Activated gamma-delta T cell (primary cell): ENCODE measurements around the gene LNX2.

Source experiments
- DNase-seq: peaks from one replicate; lab custom pipeline; 2025; lab: John Stamatoyannopoulos, UW

LNX2 gene

DNA sequence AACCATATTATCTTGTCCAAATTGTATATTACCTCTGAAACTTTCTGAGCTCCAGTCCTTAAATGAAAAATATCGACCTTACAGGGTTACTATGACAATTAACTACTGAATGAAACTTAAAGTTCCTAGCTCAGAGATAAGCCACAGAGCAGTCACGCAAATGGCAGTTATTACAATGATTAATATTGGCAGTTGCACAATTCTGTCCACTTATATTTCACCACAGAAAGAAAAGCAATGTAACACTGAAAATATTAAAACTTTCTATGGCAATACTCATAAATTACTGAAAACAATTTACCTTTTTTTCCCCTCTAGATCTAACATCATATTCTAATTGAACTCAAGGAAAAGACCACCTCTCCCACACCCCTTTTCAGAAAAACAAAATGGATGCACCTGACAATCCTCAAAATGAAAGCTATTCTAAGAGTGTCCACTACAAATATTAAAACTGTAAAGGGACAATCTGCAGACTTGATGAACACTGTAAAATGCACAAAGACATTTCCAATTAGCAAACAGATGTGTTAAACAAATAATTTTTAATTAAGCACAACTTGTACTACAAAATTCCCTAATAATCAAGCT lies 14.6 kb downstream of the LNX2 start:
- DNase-seq = no peak

GRCh38 chr13:27605099-27605498 lies 15.2 kb downstream of the LNX2 start:
- DNase-seq = no peak

- DNase-seq = no peak
Measured at GRCh38 chr13:27601803-27602202, 18.5 kb downstream of the LNX2 start.

- DNase-seq = no peak
Measured at GRCh38 chr13:27601208-27601607, 19.1 kb downstream of the LNX2 start.

DNA sequence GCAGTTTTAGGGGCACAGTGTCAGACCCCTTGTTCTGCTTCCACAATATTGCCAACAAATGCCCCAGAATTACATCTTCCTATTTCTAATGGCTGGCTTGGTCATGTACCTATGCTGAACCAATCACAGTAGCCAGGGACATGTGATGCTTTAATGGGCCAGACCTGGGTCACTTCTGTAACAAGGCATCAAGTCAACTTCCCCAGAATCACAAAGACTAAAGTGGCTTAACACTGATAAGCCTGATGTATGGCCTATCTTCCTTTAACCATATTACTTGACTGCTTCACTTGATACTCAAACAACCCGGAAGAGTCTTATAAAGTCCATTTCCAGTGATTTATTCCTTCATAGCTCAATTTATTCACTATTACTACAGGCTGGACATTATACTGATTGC lies 19.6 kb downstream of the LNX2 start:
- DNase-seq = no peak

- no peak for DNase-seq
Measured at GRCh38 chr13:27599845-27600553, 20.3 kb downstream of the LNX2 start.

- DNase-seq = no peak
Measured at GRCh38 chr13:27599096-27599495, 21.2 kb downstream of the LNX2 start.

GRCh38 chr13:27595055-27595811 lies 25.1 kb downstream of the LNX2 start:
- no peak for DNase-seq

DNA sequence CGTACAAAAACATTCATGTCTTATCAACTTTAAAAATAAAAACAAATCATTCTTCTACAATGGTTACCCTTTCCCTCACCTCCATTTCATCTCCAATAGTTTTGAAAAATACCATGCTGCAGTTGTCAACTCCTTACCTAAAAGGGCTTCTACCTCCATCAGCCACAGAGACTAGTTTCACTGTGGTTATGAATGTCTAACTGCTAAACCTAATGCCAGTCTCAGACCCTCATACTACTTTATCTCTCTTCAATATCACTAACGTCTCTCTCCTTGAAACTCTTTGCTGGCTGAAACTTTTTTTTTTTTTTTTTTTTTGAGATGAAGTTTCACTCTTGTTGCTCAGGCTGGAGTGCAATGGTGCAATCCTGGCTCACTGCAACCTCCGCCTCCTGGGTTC lies 27.1 kb downstream of the LNX2 start:
- no peak for DNase-seq

GRCh38 chr13:27592865-27593264 lies 27.5 kb downstream of the LNX2 start:
- DNase-seq = no peak

- no peak for DNase-seq
Measured at GRCh38 chr13:27588405-27588804, 31.9 kb downstream of the LNX2 start.

- no peak for DNase-seq
Measured at GRCh38 chr13:27587095-27587746, 33.1 kb downstream of the LNX2 start.

DNA sequence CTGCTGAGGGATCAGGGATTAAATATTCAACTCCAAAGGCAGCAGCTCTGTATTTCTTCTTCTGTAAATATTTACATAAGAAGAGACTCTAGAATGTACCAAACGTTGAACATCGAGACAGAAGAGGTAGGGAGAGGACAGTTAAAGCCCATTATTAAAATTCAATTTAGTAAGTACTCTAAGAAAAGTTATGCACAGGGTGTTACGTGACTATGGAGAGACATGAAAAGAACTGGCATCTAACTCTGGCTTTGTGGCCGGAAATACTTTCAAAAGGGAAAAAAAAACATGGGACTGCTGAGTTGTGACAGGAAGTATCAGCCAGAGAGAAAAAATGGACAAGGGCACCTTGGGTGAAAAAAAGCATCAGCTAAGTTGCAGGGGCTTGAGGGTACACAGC lies 36.7 kb downstream of the LNX2 start:
- DNase-seq = no peak

GRCh38 chr13:27578121-27579030 lies 42.0 kb downstream of the LNX2 start:
- DNase-seq = no peak

DNA sequence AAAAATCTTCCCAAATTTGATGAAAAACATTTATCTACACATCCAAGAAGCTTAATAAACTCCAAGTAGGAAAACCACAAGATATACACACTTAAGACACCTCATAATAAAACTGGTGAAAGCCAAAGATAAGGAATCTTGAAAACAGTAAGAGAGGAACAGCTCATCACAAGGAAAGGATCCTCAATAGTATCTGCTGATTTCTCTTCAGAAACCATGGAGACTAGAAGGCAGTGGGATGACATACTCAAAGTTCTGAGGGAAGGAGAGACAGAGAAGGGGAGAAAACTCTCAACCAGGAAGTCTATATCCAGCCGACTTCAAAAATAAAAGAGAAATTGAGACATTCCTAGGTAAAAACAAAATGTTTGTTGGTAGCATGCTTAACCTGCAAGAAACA lies 45.7 kb downstream of the LNX2 start:
- DNase-seq = no peak

DNA sequence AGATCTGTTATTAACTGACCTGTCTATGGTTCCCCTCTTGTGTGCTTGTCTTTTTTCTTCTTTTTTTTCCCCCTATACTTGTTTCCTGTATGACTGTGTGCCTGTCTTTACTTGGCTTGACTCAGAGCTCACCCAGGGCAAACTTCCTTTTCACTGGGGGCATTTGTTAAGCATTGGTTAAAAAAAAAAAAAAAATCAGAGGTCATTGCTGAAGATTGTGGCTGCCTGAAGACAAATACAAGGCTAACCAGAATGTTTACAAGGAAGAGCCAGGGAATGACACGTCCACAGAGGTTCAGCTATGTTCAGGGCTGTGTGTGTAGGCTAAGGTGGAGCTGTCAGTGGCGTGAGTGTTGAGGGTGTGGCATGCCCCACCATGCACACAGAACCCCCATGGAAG lies 47.1 kb downstream of the LNX2 start:
- DNase-seq = no peak

GRCh38 chr13:27572234-27572901 lies 48.0 kb downstream of the LNX2 start:
- no peak for DNase-seq

DNA sequence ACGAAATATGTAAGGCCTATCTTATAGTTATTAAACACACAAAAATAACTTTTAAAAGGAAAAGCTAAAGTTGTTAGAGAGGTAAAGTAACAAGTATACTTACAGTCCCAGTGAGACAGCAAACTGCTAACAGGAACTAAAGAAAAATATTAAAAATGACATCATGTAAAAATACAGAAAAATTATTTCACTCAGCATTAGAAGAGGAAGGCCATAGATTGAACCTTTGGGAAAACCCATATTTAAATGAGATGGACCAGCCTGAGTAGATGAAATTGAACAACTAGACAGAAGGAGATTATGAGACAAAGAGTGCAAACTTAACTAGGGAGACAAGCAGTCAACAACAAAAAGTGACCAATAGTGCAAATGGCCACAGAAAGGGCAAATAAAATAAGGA lies 49.4 kb downstream of the LNX2 start:
- no peak for DNase-seq

GRCh38 chr13:27569405-27569804 lies 50.9 kb downstream of the LNX2 start:
- DNase-seq = no peak

DNA sequence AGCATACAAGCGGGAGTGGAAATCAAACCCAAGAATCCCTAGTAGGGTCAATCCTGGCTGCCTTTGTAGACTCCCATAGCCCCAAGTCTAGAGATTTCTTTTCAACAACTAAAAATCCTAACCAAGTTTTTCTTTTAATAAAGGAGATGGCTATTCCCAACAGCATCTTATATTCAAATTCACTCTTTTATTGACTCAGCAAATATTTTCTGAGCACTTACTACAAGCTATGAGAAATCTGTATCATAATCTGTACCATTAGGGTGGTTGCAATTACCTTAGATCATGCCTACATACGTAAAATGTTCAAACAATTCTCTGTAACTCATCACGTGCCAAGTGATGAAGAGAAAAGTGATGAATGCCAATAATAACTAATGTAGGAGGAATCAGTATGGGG lies 54.5 kb downstream of the LNX2 start:
- DNase-seq = no peak

- no peak for DNase-seq
Measured at GRCh38 chr13:27562457-27562856, 57.9 kb downstream of the LNX2 start.
